Measurements from ENCODE around the gene SEMA5A.
A peak's percentile ranks its signal among the peaks of the same experiment; 100 is the strongest.

The SEMA5A gene

GRCh38 chr5:9545992-9546851 is at the start of gene SEMA5A:
Gene SEMA5A, minus strand, starts transcription at chr5:9546075. Its CDS starts 166,129 bp downstream, at chr5:9379946.
- Histone ChIP-seq H3K4me1 (ENCODE audit: control insufficient read depth, insufficient read depth, low read length, unreplicated experiment) (peaks cover 31% of the 10 kb centered on the region), H2AFZ (ENCODE audit: low read length, unreplicated experiment) (peak within 1 kb of the TSS; percentile 81), H3K27ac (ENCODE audit: low read depth, low read length) (peak within 1 kb of the TSS; percentile 51), H3K4me3 (ENCODE audit: low read depth, low read length) (peak within 1 kb of the TSS; percentile 97), H3K27me3 (ENCODE audit: insufficient read depth, low read length) (no peaks in the 10 kb centered on the region), H3K36me3 (ENCODE audit: insufficient read depth, low read length) (peaks cover 24% of the 10 kb centered on the region), H3K79me2 (ENCODE audit: control insufficient read depth, insufficient read depth, low read length, unreplicated experiment) (peaks cover 26% of the 10 kb centered on the region)

GRCh38 chr5:9594913-9595312 is 49.0 kb upstream of the SEMA5A start:
- Histone ChIP-seq H3K36me3 (ENCODE audit: insufficient read depth, low read length) (no peaks in the 10 kb centered on the region), H2AFZ (ENCODE audit: low read length, unreplicated experiment) (no peak overlapping the region), H3K4me1 (ENCODE audit: control insufficient read depth, insufficient read depth, low read length, unreplicated experiment) (no peaks in the 10 kb centered on the region), H3K27ac (ENCODE audit: low read depth, low read length) (no peak overlapping the region), H3K27me3 (ENCODE audit: insufficient read depth, low read length) (peaks cover 41% of the 10 kb centered on the region), H3K79me2 (ENCODE audit: control insufficient read depth, insufficient read depth, low read length, unreplicated experiment) (no peaks in the 10 kb centered on the region), H3K4me3 (ENCODE audit: low read depth, low read length) (no peak overlapping the region)

- Histone ChIP-seq H3K79me2 (ENCODE audit: control insufficient read depth, insufficient read depth, low read length, unreplicated experiment) (no peaks in the 10 kb centered on the region), H3K36me3 (ENCODE audit: insufficient read depth, low read length) (no peaks in the 10 kb centered on the region), H3K4me3 (ENCODE audit: low read depth, low read length) (no peak overlapping the region), H3K27me3 (ENCODE audit: insufficient read depth, low read length) (0 out of 2 replicates have a peak, but pooled peaks cover 7% of the 10 kb centered on the region), H3K27ac (ENCODE audit: low read depth, low read length) (no peak overlapping the region), H3K4me1 (ENCODE audit: control insufficient read depth, insufficient read depth, low read length, unreplicated experiment) (no peaks in the 10 kb centered on the region), H2AFZ (ENCODE audit: low read length, unreplicated experiment) (no peak overlapping the region)
These were observed 43.4 kb upstream of the SEMA5A start for GRCh38 chr5:9589049-9589835.

GRCh38 chr5:9588254-9588653 is 42.4 kb upstream of the SEMA5A start:
- Histone ChIP-seq H3K79me2 (ENCODE audit: control insufficient read depth, insufficient read depth, low read length, unreplicated experiment) (no peaks in the 10 kb centered on the region), H3K36me3 (ENCODE audit: insufficient read depth, low read length) (no peaks in the 10 kb centered on the region), H3K4me1 (ENCODE audit: control insufficient read depth, insufficient read depth, low read length, unreplicated experiment) (no peaks in the 10 kb centered on the region), H2AFZ (ENCODE audit: low read length, unreplicated experiment) (no peak overlapping the region), H3K27ac (ENCODE audit: low read depth, low read length) (no peak overlapping the region), H3K4me3 (ENCODE audit: low read depth, low read length) (no peak overlapping the region), H3K27me3 (ENCODE audit: insufficient read depth, low read length) (0 out of 2 replicates have a peak, but pooled peaks cover 7% of the 10 kb centered on the region)

GRCh38 chr5:9587135-9587534 is 41.3 kb upstream of the SEMA5A start:
- Histone ChIP-seq H3K36me3 (ENCODE audit: insufficient read depth, low read length) (no peaks in the 10 kb centered on the region), H3K27me3 (ENCODE audit: insufficient read depth, low read length) (0 out of 2 replicates have a peak, but pooled peaks cover 7% of the 10 kb centered on the region), H3K4me3 (ENCODE audit: low read depth, low read length) (no peak overlapping the region), H3K79me2 (ENCODE audit: control insufficient read depth, insufficient read depth, low read length, unreplicated experiment) (no peaks in the 10 kb centered on the region), H2AFZ (ENCODE audit: low read length, unreplicated experiment) (no peak overlapping the region), H3K4me1 (ENCODE audit: control insufficient read depth, insufficient read depth, low read length, unreplicated experiment) (no peaks in the 10 kb centered on the region), H3K27ac (ENCODE audit: low read depth, low read length) (no peak overlapping the region)

GRCh38 chr5:9582406-9582805 is 36.5 kb upstream of the SEMA5A start:
- no peaks in the 10 kb centered on the region for H3K36me3 ChIP-seq (ENCODE audit: insufficient read depth, low read length)
- no peak overlapping the region for H2AFZ ChIP-seq (ENCODE audit: low read length, unreplicated experiment)
- H3K27me3 ChIP-seq (ENCODE audit: insufficient read depth, low read length), result 0 out of 2 replicates have a peak, but pooled peaks cover 3% of the 10 kb centered on the region
- no peak overlapping the region for H3K27ac ChIP-seq (ENCODE audit: low read depth, low read length)
- H3K4me3 ChIP-seq (ENCODE audit: low read depth, low read length), result no peak overlapping the region
- H3K79me2 ChIP-seq (ENCODE audit: control insufficient read depth, insufficient read depth, low read length, unreplicated experiment), result no peaks in the 10 kb centered on the region
- H3K4me1 ChIP-seq (ENCODE audit: control insufficient read depth, insufficient read depth, low read length, unreplicated experiment), result no peaks in the 10 kb centered on the region

- Histone ChIP-seq H2AFZ (ENCODE audit: low read length, unreplicated experiment) (no peak overlapping the region), H3K36me3 (ENCODE audit: insufficient read depth, low read length) (no peaks in the 10 kb centered on the region), H3K27me3 (ENCODE audit: insufficient read depth, low read length) (peaks cover 12% of the 10 kb centered on the region; the same call in 1 of the 2 replicates)
These were observed 27.9 kb upstream of the SEMA5A start for GRCh38 chr5:9573796-9574195.

GRCh38 chr5:9572246-9572645 is 26.4 kb upstream of the SEMA5A start:
- Histone ChIP-seq H3K79me2 (ENCODE audit: control insufficient read depth, insufficient read depth, low read length, unreplicated experiment) (no peaks in the 10 kb centered on the region), H3K27ac (ENCODE audit: low read depth, low read length) (no peak overlapping the region), H2AFZ (ENCODE audit: low read length, unreplicated experiment) (no peak overlapping the region), H3K27me3 (ENCODE audit: insufficient read depth, low read length) (peaks cover 15% of the 10 kb centered on the region; the same call in 1 of the 2 replicates), H3K4me3 (ENCODE audit: low read depth, low read length) (no peak overlapping the region), H3K36me3 (ENCODE audit: insufficient read depth, low read length) (no peaks in the 10 kb centered on the region), H3K4me1 (ENCODE audit: control insufficient read depth, insufficient read depth, low read length, unreplicated experiment) (no peaks in the 10 kb centered on the region)

More at GRCh38 chr5:9573796-9574195, 27.9 kb upstream of the SEMA5A start:
- Histone ChIP-seq H3K4me3 (ENCODE audit: low read depth, low read length) (no peak overlapping the region), H3K4me1 (ENCODE audit: control insufficient read depth, insufficient read depth, low read length, unreplicated experiment) (no peaks in the 10 kb centered on the region), H3K79me2 (ENCODE audit: control insufficient read depth, insufficient read depth, low read length, unreplicated experiment) (no peaks in the 10 kb centered on the region), H3K27ac (ENCODE audit: low read depth, low read length) (no peak overlapping the region)

- H3K4me3 ChIP-seq (ENCODE audit: low read depth, low read length), result no peak overlapping the region
- H3K36me3 ChIP-seq (ENCODE audit: insufficient read depth, low read length), result no peaks in the 10 kb centered on the region
- H3K79me2 ChIP-seq (ENCODE audit: control insufficient read depth, insufficient read depth, low read length, unreplicated experiment), result no peaks in the 10 kb centered on the region
- H3K27ac ChIP-seq (ENCODE audit: low read depth, low read length), result no peak overlapping the region
- no peaks in the 10 kb centered on the region for H3K4me1 ChIP-seq (ENCODE audit: control insufficient read depth, insufficient read depth, low read length, unreplicated experiment)
- no peak overlapping the region for H2AFZ ChIP-seq (ENCODE audit: low read length, unreplicated experiment)
- peaks cover 15% of the 10 kb centered on the region; the same call in 1 of the 2 replicates for H3K27me3 ChIP-seq (ENCODE audit: insufficient read depth, low read length)
These were observed 25.0 kb upstream of the SEMA5A start for GRCh38 chr5:9570876-9571275.

GRCh38 chr5:9567039-9567438 is 21.2 kb upstream of the SEMA5A start:
- H3K4me1 ChIP-seq (ENCODE audit: control insufficient read depth, insufficient read depth, low read length, unreplicated experiment), result peaks cover 10% of the 10 kb centered on the region
- H3K79me2 ChIP-seq (ENCODE audit: control insufficient read depth, insufficient read depth, low read length, unreplicated experiment), result no peaks in the 10 kb centered on the region
- H3K4me3 ChIP-seq (ENCODE audit: low read depth, low read length), result no peak overlapping the region
- no peak overlapping the region for H3K27ac ChIP-seq (ENCODE audit: low read depth, low read length)
- H3K27me3 ChIP-seq (ENCODE audit: insufficient read depth, low read length), result peaks cover 9% of the 10 kb centered on the region; the same call in 1 of the 2 replicates
- no peak overlapping the region for H2AFZ ChIP-seq (ENCODE audit: low read length, unreplicated experiment)
- H3K36me3 ChIP-seq (ENCODE audit: insufficient read depth, low read length), result no peaks in the 10 kb centered on the region
